GM18502 (cell line): Measurements from ENCODE around the gene CA9.
A peak's percentile ranks its signal among the peaks of the same experiment; 100 is the strongest.

Experiments used
- ATAC-seq: cut with Tn5 transposase; IDR thresholded peaks from one replicate; pipeline ENCODE4 v1.9.1; 2021; ENCODE audit warnings: mild to moderate bottlenecking; ENCODE audit not compliant: unreplicated experiment, poor library complexity

The CA9 gene

GRCh38 chr9:35711501-35712428 lies 38.0 kb downstream of the CA9 start:
- no peak for ATAC-seq

DNA sequence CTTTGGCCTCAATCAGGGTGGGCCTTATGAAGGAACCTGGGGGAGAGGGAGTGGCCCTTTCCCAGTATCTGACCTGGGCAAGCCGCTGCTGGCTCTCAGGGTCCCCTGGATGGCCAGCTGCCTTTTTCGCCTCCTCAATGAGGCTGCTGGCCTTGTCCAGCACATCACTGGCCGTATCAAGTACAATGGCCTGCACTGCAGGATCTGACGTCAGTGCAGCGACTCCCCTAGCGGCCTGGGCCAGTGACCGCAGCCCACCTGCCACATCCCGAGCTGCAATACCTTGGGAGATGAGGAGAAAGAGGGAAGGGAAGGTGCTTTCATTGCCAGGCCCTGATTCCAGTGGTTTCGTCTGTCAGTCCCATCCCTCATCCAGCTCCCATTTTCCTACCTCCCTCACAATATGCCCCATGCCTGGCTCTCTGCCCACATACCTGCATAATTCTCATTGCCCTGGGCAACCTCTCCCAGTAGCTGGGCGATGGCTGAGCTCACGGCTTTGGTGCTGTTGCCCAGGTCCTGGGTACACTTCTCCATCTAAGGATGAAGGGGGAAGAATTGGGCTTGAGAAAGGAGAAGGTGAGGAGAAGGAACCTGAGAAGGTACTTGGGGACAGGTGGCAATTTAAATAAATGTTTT lies 39.2 kb downstream of the CA9 start:
- ATAC-seq = no peak

DNA sequence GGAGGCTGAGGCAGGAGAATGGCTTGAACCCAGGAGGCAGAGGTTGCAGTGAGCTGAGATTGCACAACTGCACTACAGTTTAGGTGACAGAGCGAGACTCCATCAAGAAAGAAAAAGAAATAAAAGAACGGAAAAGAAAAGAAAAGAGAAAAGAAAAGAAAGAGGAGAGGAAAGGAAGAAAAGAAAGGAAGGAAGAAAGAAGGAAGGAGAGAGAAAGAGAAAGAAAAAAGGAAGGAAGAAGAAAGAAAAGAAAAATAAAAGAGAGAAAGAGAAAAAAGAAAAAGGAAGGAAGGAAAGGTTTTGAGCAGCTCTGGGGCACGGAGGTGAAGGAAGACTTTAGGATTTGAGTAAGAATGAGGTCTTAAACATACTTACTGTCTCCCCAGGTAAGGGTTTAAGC lies 39.9 kb downstream of the CA9 start:
- no peak for ATAC-seq

DNA sequence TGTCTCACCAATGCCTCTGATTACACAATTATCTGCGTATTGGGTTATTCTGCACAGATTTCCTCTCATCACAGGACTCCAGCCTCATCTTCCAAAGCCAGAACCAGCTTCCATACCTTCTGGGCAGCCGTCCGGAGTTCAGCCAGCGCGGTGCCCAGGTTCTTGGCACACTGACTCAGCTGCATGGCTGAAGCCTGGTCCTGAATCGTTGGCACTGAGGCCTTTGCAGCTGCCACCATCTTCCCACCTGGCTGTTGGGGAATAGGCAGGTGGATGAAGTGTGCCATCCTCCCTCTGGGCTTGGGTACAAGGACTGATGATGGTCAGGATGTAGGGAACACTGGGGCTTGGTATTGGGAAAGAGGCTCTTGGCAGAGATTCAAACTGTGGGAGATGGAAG lies 40.4 kb downstream of the CA9 start:
- ATAC-seq = no peak

DNA sequence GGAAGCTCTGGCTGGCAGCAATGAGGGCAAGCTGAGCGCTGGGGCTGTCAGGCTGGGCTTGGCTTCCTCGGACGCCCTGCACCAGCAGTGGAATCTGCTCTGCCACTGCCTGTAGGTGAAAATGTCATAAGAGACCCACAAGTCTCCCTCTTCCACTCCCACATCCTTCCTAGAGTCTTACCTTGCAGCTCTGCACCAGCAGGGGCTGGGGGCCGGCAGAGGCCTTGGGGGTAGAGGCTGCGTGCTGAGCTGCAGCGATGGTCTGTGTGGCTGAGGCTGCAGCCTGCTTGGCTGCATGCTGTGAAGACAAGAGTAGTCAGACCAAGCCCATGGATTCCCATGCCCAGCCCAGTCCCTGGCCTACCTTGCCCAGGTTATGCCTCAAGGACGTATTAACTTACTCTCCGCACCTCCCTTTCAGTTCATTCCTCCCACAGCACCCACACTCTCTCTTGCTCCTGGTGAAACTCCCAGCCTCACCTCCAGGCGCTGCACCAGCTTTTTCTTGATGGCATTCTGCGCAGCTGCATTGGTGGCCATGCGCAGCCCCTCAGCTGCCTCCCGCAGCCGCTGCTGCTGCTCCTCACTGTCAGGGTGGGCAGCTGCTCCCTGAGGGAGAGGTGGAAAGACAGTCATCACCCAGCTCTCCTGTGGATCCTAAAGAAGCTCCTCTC lies 41.0 kb downstream of the CA9 start:
- ATAC-seq = no peak

GRCh38 chr9:35716230-35716629 lies 42.5 kb downstream of the CA9 start:
- ATAC-seq = no peak

GRCh38 chr9:35717132-35717870 lies 43.6 kb downstream of the CA9 start:
- ATAC-seq = no peak

GRCh38 chr9:35718721-35719511 lies 45.2 kb downstream of the CA9 start:
- ATAC-seq = no peak

- no peak for ATAC-seq
Observed at GRCh38 chr9:35719546-35719945, 45.8 kb downstream of the CA9 start.

DNA sequence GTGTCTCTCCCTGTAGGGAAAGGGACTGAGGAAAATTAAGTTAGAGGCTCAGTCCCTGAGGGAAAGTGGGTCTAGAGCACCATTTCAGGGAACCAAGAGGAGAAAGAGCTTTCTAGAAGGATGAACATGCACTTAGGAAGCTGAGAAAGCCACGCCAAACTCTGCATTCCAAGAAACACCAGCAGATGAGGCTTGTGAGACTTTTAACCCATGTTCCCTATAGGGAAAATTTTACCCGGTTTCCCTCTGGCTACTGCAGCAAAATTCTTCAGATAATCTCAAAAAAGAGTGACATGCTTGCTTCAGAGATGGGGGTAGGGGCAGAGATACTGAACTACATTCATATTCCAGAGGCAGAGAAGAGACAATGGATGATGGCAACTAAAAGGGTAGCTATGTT lies 49.7 kb downstream of the CA9 start:
- no peak for ATAC-seq

DNA sequence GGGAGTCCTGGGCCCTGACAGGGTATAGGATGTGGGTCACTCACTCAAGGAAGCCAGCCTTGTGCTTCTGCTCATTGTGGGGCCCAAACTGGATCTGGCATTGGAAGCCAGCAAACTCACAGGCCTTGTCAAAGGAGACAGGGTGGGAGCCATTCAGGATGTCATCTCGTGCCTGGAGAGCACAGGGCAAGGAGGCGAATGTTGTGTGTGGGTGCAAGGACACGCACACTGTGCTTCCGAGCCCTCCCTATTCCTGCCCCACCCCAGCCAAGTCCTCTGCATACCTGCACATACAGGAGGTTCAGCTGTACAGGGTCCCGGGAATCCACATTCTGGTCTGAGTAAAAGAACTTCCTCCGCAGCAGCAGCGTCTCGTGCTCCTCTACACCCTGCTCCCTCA lies 50.2 kb downstream of the CA9 start:
- ATAC-seq = no peak

DNA sequence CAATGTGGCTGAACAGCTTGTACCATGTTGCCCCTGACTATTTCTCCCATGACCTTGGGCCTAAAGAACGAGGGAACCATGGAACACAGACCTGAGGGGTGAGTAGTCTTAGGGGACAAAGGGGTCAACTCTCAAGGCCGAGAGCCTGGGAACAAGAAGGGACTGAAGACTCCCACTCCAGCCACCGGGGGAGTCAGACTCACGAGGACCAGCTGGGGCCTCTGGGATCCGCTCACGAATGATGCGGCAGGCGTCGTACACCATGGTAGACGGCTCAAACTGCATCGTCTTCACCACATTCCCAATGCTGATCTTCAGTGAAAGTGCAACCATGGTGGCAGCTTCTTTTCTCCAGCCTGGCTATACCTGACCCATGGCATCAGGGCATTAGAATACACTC lies 51.6 kb downstream of the CA9 start:
- ATAC-seq = no peak

DNA sequence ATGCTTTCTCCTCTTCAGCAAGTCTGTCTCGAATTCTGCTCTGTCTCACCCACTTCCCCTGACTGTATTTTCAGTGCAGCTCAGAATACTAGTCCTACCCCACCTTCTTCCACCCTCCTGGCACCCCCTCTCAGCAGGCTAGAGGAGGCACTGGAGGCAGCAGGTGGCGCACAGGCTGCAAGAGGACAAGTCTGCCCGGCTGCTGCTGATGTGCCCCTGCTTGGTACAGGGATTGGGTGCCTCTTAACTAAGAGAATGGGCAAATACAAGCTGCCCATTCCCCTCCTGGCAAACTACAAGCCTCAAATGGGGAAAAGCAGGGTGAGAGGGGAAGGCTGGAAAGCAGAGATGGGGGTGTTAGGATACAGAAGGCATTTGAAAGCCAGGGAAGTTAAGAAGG lies 53.2 kb downstream of the CA9 start:
- ATAC-seq = peak; percentile 36

DNA sequence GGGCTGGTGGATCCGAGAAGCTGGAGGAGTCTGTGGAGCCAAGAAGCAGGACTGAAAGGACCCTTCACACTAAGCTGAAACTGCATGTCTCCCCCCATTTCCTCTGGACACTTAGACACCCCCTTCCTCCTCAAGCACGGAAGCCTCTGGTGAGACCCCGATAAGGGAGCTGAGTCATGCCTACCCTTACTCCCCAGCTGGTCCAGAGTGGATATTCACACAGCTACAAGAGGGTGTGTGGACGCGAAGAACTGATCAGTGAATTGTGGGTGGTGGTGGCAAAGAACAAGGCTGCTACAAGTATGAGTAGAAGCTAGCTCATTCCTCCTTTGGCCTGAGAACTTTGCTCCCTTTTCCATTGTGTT lies 53.9 kb downstream of the CA9 start:
- no peak for ATAC-seq

GRCh38 chr9:35728041-35728971 lies 54.6 kb downstream of the CA9 start:
- no peak for ATAC-seq

DNA sequence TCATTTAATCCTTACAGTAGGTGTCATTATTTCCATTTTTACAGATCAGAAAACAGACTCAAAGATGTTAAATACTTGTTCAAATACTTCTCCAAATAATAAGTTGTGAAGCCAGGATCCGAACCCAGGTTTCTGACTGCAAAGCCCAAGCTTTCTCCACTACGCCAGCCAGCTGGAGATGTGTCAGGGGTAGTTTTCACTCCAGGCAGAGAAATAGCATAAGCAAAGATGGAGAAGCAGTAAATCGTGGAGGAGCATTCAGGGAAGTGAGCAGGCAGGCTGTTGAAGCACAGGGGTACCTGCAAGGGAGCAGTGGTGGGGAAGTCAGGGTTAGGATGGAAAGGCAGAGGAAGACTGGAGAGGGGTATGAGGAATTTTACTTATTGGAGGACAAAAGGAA lies 55.4 kb downstream of the CA9 start:
- no peak for ATAC-seq

- no peak for ATAC-seq
Observed at GRCh38 chr9:35729700-35730485, 56.2 kb downstream of the CA9 start.

GRCh38 chr9:35730486-35730854 lies 56.7 kb downstream of the CA9 start:
- no peak for ATAC-seq
